Uterus (tissue), 2 donors: ENCODE data around the gene TPRA1.

Experiments
- POLR2A ChIP-seq, 2 donors: fragments of 450-650 bp; IDR thresholded peaks; one replicate each; pipeline ENCODE4 v1.6.1; 2016; ENCODE audit warnings: antibody characterized with exemption in 2 of 2, mild to moderate bottlenecking in 1 of 2, moderate library complexity in 1 of 2
- TF ChIP-seq, protein P1 (sequence below), 4 experiments: fragments of 200-600 bp in 2 of 4; fragments of 450-650 bp in 2 of 4; sonication (generic) in 2 of 4; IDR thresholded peaks; one replicate each; pipeline ENCODE4 v1.5.1; 2016 to 2019; ENCODE audit warnings: antibody characterized with exemption in 4 of 4, mild to moderate bottlenecking in 2 of 4, moderate library complexity in 1 of 4

GRCh38 chr3:127550468-127551157, 39.9 kb downstream of the TPRA1 start:
- TF ChIP-seq, protein P1, sequence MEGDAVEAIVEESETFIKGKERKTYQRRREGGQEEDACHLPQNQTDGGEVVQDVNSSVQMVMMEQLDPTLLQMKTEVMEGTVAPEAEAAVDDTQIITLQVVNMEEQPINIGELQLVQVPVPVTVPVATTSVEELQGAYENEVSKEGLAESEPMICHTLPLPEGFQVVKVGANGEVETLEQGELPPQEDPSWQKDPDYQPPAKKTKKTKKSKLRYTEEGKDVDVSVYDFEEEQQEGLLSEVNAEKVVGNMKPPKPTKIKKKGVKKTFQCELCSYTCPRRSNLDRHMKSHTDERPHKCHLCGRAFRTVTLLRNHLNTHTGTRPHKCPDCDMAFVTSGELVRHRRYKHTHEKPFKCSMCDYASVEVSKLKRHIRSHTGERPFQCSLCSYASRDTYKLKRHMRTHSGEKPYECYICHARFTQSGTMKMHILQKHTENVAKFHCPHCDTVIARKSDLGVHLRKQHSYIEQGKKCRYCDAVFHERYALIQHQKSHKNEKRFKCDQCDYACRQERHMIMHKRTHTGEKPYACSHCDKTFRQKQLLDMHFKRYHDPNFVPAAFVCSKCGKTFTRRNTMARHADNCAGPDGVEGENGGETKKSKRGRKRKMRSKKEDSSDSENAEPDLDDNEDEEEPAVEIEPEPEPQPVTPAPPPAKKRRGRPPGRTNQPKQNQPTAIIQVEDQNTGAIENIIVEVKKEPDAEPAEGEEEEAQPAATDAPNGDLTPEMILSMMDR (IDR thresholded peaks at IDR 0.05), result no peak
- no peak for TF ChIP-seq POLR2A (IDR thresholded peaks at IDR 0.05)
